GM23338 (cell line): Measurements from ENCODE around the gene CAMK1. TPM values are rescaled to one million over a fixed set of nuclear protein-coding genes. Genes with fewer than 3 reads are reported as not detected.
A peak's percentile ranks its signal among the peaks of the same experiment; 100 is the strongest.

ENCODE experiments used
- ATAC-seq: fragments of 200-7000 bp; cut with Tn5 transposase; 3 replicates; pipeline ENCODE4 v1.9.1; 2020
- DNase-seq: peaks from one replicate; pipeline ENCODE4 v3.0.0-alpha.2; 2015; ENCODE audit warnings: low spot score
- H2AFZ ChIP-seq: fragments of 200-600 bp; sonication (generic); 2 replicates; pipeline ENCODE4 v1.8.0; 2016; ENCODE audit warnings: antibody characterized with exemption, mild to moderate bottlenecking, moderate library complexity
- H3F3A ChIP-seq: fragments of 200-600 bp; sonication (generic); replicated peaks from 2 replicates; pipeline ENCODE4 v1.8.0; 2017; ENCODE audit warnings: antibody characterized with exemption, mixed run types, low read depth
- H3K27ac ChIP-seq: fragments of 200-600 bp; sonication (generic); 2 replicates; pipeline ENCODE4 v1.6.1; 2016; ENCODE audit warnings: low read depth
- H3K27me3 ChIP-seq: fragments of 200-600 bp; sonication (generic); 2 replicates; pipeline ENCODE4 v1.8.0; 2016; ENCODE audit warnings: mild to moderate bottlenecking, mixed run types, moderate library complexity; ENCODE audit not compliant: insufficient read depth
- H3K36me3 ChIP-seq: fragments of 200-600 bp; sonication (generic); 2 replicates; pipeline ENCODE4 v1.8.0; 2016; ENCODE audit warnings: mild to moderate bottlenecking; ENCODE audit not compliant: insufficient read depth
- H3K4me1 ChIP-seq: fragments of 200-600 bp; sonication (generic); 2 replicates; pipeline ENCODE4 v1.8.0; 2016; ENCODE audit warnings: mild to moderate bottlenecking, moderate library complexity; ENCODE audit not compliant: insufficient read depth
- H3K4me2 ChIP-seq: fragments of 200-600 bp; sonication (generic); 2 replicates; pipeline ENCODE4 v1.7.1; 2017; ENCODE audit warnings: mixed run types
- H3K4me3 ChIP-seq: fragments of 200-600 bp; sonication (generic); 2 replicates; pipeline ENCODE4 v1.6.1; 2016; ENCODE audit warnings: mixed run types
- H3K79me2 ChIP-seq: fragments of 200-600 bp; sonication (generic); replicated peaks from 2 replicates; pipeline ENCODE4 v1.8.0; 2017; ENCODE audit warnings: mild to moderate bottlenecking; ENCODE audit not compliant: insufficient read depth
- H3K9me2 ChIP-seq: fragments of 200-600 bp; sonication (generic); 2 replicates; pipeline ENCODE4 v1.8.0; 2017; ENCODE audit not compliant: insufficient read depth
- H4K20me1 ChIP-seq: fragments of 200-600 bp; sonication (generic); replicated peaks from 2 replicates; pipeline ENCODE4 v1.8.0; 2017; ENCODE audit warnings: mild to moderate bottlenecking; ENCODE audit not compliant: insufficient read depth
- H3K27ac Mint-ChIP-seq: 2 replicates; pipeline ENCODE4 v1.8.0; 2020; ENCODE audit warnings: inconsistent platforms, mild to moderate bottlenecking, moderate library complexity, mixed read lengths
- H3K27me3 Mint-ChIP-seq: 3 replicates; pipeline ENCODE4 v1.8.0; 2022; ENCODE audit warnings: low read depth, mild to moderate bottlenecking, moderate library complexity, mixed read lengths, inconsistent platforms; ENCODE audit not compliant: insufficient read depth, poor library complexity
- H3K36me3 Mint-ChIP-seq: 3 replicates; pipeline ENCODE4 v1.8.0; 2021; ENCODE audit warnings: low read depth, mild to moderate bottlenecking, inconsistent platforms, moderate library complexity, mixed read lengths
- H3K4me1 Mint-ChIP-seq: 3 replicates; pipeline ENCODE4 v1.8.0; 2020; ENCODE audit warnings: mild to moderate bottlenecking, inconsistent platforms, mixed read lengths
- H3K4me3 Mint-ChIP-seq: 3 replicates; pipeline ENCODE4 v1.8.0; 2021; ENCODE audit warnings: moderate library complexity, mild to moderate bottlenecking, inconsistent platforms, mixed read lengths
- H3K9me3 Mint-ChIP-seq: 3 replicates; pipeline ENCODE4 v1.8.0; 2020; ENCODE audit warnings: moderate library complexity, mild to moderate bottlenecking, inconsistent platforms, mixed read lengths
- CREB1 ChIP-seq: fragments of 250-450 bp; sonication (Bioruptor Pico); IDR thresholded peaks from 2 replicates; pipeline ENCODE4 v1.5.0; 2020; ENCODE audit warnings: low read depth, mild to moderate bottlenecking, moderate library complexity
- EZH2 ChIP-seq: fragments of 200-600 bp; sonication (generic); IDR thresholded peaks from one replicate; pipeline ENCODE4 v1.8.0; 2017; ENCODE audit warnings: antibody characterized with exemption, mild to moderate bottlenecking, low read depth; ENCODE audit not compliant: unreplicated experiment
- JUNB ChIP-seq: IDR thresholded peaks from one replicate; pipeline ENCODE4 v1.6.1; 2016; ENCODE audit warnings: antibody characterized with exemption; ENCODE audit not compliant: unreplicated experiment
- POLR2AphosphoS5 ChIP-seq: IDR thresholded peaks from 2 replicates; pipeline ENCODE4 v1.6.1; 2016; ENCODE audit warnings: antibody characterized with exemption, low read depth
- polyA plus RNA-seq: library from polyadenylated mRNA; unstranded; fragments of >200 nt; fragmentation: Nextera tagmentation; extraction: Ambion mirVana; gene quantifications from 2 replicates; pipeline ENCODE4 v1.2.1, GENCODE V29; 2016
- total RNA-seq: library from RNA; depleted of rRNA; stranded (reverse); fragments of >200 nt; shearing (Covaris generic); gene quantifications from 2 replicates; pipeline ENCODE4 v1.2.3, GENCODE V29; 2014
- TF ChIP-seq, protein P1 (sequence below), 2 experiments: fragments of 200-600 bp in 1 of 2; sonication (generic) in 1 of 2; conservative IDR thresholded peaks; 2 replicates each; pipeline versions ENCODE4 v1.5.1 to v1.6.1; 2016 to 2017; ENCODE audit warnings: antibody characterized with exemption in 2 of 2, low read depth in 2 of 2, mild to moderate bottlenecking in 2 of 2, moderate library complexity in 1 of 2
- TF ChIP-seq, protein P2 (sequence below): fragments of 250-450 bp; sonication (Bioruptor Pico); IDR thresholded peaks from 2 replicates; pipeline ENCODE4 v1.5.0; 2020; ENCODE audit warnings: mild to moderate bottlenecking, moderate library complexity

Gene CAMK1
- total and polyA plus RNA-seq, 2 experiments from 2014 or later, result 4.4 TPM

GRCh38 chr3:9810433-9810770, 40.7 kb upstream of the CAMK1 start (continued):
- no peak for TF ChIP-seq EZH2
- TF ChIP-seq, protein P1, sequence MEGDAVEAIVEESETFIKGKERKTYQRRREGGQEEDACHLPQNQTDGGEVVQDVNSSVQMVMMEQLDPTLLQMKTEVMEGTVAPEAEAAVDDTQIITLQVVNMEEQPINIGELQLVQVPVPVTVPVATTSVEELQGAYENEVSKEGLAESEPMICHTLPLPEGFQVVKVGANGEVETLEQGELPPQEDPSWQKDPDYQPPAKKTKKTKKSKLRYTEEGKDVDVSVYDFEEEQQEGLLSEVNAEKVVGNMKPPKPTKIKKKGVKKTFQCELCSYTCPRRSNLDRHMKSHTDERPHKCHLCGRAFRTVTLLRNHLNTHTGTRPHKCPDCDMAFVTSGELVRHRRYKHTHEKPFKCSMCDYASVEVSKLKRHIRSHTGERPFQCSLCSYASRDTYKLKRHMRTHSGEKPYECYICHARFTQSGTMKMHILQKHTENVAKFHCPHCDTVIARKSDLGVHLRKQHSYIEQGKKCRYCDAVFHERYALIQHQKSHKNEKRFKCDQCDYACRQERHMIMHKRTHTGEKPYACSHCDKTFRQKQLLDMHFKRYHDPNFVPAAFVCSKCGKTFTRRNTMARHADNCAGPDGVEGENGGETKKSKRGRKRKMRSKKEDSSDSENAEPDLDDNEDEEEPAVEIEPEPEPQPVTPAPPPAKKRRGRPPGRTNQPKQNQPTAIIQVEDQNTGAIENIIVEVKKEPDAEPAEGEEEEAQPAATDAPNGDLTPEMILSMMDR (conservative IDR thresholded peaks at IDR 0.05; ENCODE audit: low read depth in 2 of 2), result no peak

DNA sequence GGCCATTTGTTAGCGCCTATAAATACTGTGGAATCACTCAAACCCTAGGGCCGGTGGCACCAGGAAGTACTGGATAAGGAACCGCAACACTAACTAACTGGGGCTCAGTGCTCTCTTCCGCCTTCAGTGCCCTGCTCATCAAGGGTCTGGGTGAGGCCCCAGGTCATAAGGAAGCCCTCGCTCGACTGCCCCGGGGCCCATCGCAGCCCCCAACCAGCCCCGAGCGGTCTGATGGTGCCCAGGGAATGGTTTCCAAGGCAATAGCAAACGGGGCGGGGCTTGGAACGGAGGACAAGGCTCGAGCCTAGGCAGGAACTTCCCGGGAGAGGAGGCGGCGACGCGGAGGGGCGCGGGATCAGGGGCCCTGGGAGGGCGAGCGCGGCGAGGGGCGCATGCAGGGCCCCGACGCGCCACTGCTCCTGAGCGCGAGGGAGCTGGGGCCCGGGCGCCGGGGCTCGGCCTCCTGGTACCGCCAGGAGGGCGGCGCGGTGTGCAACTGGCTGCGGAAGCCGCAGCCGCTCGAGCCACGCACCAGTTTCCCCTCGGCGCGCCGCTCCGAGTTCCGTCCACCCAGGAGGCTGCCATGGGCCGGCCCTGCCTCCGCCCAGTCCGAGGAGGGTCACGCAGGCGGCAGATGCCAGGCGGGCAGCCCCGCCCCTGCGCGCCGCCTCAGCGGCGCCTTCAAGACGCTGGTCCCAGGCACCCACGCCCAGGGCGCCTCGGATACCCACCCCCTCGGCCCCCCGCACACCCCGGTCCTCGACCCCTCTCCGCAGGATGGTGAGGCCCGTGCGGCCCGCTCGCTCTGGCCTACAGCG, 40.1 kb upstream of the CAMK1 start, which contains the start of gene TTLL3:
Gene TTLL3, plus strand, starts transcription at position 648 of the 818 bp plus-strand sequence. CDS start 400 bp downstream, outside the sequence.
- DNase-seq, result peak; percentile 93
- peak within 1 kb of the TSS; percentile 8; the same call in 1 of the 2 replicates for H3K27ac Mint-ChIP-seq

GRCh38 chr3:9809239-9809614, 39.5 kb upstream of the CAMK1 start:
- peak overlapping the region; percentile 83; the same call in 1 of the 2 replicates for H2AFZ ChIP-seq
- DNase-seq, result peak; percentile 28
- peaks cover 26% of the 10 kb centered on the region for H3F3A ChIP-seq
- ATAC-seq, result peak; percentile 2
- Mint-ChIP-seq H3K4me3 (peak overlapping the region; percentile 77), H3K4me1 (peaks cover 22% of the 10 kb centered on the region), H3K9me3 (no peaks in the 10 kb centered on the region; the same call in 2 of the 3 replicates), H3K27me3 (peaks cover 13% of the 10 kb centered on the region), H3K27ac (peak overlapping the region; percentile 8; the same call in 1 of the 2 replicates), H3K36me3 (peaks cover 28% of the 10 kb centered on the region)
- peaks cover 7% of the 10 kb centered on the region; the same call in 1 of the 2 replicates for H3K4me1 ChIP-seq
- peaks cover 9% of the 10 kb centered on the region; the same call in 1 of the 2 replicates for H3K36me3 ChIP-seq
- H3K27me3 ChIP-seq, result peaks cover 17% of the 10 kb centered on the region
- peaks cover 23% of the 10 kb centered on the region for H4K20me1 ChIP-seq
- no peaks in the 10 kb centered on the region for H3K79me2 ChIP-seq
- H3K27ac ChIP-seq, result peak overlapping the region; percentile 59; the same call in 1 of the 2 replicates
- no peaks in the 10 kb centered on the region for H3K9me2 ChIP-seq
- H3K4me2 ChIP-seq, result peak overlapping the region; percentile 96
- peak overlapping the region; percentile 83 for H3K4me3 ChIP-seq
- TF ChIP-seq, protein P2, sequence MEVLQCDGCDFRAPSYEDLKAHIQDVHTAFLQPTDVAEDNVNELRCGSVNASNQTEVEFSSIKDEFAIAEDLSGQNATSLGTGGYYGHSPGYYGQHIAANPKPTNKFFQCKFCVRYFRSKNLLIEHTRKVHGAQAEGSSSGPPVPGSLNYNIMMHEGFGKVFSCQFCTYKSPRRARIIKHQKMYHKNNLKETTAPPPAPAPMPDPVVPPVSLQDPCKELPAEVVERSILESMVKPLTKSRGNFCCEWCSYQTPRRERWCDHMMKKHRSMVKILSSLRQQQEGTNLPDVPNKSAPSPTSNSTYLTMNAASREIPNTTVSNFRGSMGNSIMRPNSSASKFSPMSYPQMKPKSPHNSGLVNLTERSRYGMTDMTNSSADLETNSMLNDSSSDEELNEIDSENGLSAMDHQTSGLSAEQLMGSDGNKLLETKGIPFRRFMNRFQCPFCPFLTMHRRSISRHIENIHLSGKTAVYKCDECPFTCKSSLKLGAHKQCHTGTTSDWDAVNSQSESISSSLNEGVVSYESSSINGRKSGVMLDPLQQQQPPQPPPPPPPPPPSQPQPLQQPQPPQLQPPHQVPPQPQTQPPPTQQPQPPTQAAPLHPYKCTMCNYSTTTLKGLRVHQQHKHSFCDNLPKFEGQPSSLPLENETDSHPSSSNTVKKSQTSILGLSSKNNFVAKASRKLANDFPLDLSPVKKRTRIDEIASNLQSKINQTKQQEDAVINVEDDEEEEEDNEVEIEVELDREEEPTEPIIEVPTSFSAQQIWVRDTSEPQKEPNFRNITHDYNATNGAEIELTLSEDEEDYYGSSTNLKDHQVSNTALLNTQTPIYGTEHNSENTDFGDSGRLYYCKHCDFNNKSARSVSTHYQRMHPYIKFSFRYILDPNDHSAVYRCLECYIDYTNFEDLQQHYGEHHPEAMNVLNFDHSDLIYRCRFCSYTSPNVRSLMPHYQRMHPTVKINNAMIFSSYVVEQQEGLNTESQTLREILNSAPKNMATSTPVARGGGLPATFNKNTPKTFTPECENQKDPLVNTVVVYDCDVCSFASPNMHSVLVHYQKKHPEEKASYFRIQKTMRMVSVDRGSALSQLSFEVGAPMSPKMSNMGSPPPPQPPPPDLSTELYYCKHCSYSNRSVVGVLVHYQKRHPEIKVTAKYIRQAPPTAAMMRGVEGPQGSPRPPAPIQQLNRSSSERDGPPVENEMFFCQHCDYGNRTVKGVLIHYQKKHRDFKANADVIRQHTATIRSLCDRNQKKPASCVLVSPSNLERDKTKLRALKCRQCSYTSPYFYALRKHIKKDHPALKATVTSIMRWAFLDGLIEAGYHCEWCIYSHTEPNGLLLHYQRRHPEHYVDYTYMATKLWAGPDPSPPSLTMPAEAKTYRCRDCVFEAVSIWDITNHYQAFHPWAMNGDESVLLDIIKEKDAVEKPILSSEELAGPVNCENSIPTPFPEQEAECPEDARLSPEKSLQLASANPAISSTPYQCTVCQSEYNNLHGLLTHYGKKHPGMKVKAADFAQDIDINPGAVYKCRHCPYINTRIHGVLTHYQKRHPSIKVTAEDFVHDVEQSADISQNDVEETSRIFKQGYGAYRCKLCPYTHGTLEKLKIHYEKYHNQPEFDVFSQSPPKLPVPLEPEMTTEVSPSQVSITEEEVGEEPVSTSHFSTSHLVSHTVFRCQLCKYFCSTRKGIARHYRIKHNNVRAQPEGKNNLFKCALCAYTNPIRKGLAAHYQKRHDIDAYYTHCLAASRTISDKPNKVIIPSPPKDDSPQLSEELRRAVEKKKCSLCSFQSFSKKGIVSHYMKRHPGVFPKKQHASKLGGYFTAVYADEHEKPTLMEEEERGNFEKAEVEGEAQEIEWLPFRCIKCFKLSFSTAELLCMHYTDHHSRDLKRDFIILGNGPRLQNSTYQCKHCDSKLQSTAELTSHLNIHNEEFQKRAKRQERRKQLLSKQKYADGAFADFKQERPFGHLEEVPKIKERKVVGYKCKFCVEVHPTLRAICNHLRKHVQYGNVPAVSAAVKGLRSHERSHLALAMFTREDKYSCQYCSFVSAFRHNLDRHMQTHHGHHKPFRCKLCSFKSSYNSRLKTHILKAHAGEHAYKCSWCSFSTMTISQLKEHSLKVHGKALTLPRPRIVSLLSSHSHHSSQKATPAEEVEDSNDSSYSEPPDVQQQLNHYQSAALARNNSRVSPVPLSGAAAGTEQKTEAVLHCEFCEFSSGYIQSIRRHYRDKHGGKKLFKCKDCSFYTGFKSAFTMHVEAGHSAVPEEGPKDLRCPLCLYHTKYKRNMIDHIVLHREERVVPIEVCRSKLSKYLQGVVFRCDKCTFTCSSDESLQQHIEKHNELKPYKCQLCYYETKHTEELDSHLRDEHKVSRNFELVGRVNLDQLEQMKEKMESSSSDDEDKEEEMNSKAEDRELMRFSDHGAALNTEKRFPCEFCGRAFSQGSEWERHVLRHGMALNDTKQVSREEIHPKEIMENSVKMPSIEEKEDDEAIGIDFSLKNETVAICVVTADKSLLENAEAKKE (CRISPR knock-in tag), result no peak
- no peak for TF ChIP-seq POLR2AphosphoS5
- no peak for TF ChIP-seq CREB1 (CRISPR knock-in tag)

More for the DNA sequence above, 40.1 kb upstream of the CAMK1 start, which contains the start of gene TTLL3:
- peaks cover 26% of the 10 kb centered on the region for H3F3A ChIP-seq
- TF ChIP-seq JUNB, result no peak
- TF ChIP-seq POLR2AphosphoS5, result peak; percentile 42; the same call in 1 of the 2 replicates
- no peaks in the 10 kb centered on the region for H3K9me2 ChIP-seq
- peaks cover 17% of the 10 kb centered on the region for H3K27me3 ChIP-seq
- Mint-ChIP-seq H3K9me3 (no peaks in the 10 kb centered on the region; the same call in 2 of the 3 replicates), H3K4me1 (peaks cover 22% of the 10 kb centered on the region), H3K36me3 (peaks cover 22% of the 10 kb centered on the region), H3K4me3 (peak within 1 kb of the TSS; percentile 77), H3K27me3 (peaks cover 13% of the 10 kb centered on the region)
- H2AFZ ChIP-seq, result peak within 1 kb of the TSS; percentile 97
- peak within 1 kb of the TSS; percentile 96 for H3K4me2 ChIP-seq
- H3K79me2 ChIP-seq, result no peaks in the 10 kb centered on the region
- H3K4me3 ChIP-seq, result peak within 1 kb of the TSS; percentile 83
- peaks cover 4% of the 10 kb centered on the region; the same call in 1 of the 2 replicates for H3K36me3 ChIP-seq
- ATAC-seq, result peak; percentile 74
- H4K20me1 ChIP-seq, result peaks cover 17% of the 10 kb centered on the region
- H3K27ac ChIP-seq, result peak within 1 kb of the TSS; percentile 59; the same call in 1 of the 2 replicates
- H3K4me1 ChIP-seq, result peaks cover 7% of the 10 kb centered on the region; the same call in 1 of the 2 replicates
